ENCODE results near the gene FNDC11.

Gene FNDC11

DNA sequence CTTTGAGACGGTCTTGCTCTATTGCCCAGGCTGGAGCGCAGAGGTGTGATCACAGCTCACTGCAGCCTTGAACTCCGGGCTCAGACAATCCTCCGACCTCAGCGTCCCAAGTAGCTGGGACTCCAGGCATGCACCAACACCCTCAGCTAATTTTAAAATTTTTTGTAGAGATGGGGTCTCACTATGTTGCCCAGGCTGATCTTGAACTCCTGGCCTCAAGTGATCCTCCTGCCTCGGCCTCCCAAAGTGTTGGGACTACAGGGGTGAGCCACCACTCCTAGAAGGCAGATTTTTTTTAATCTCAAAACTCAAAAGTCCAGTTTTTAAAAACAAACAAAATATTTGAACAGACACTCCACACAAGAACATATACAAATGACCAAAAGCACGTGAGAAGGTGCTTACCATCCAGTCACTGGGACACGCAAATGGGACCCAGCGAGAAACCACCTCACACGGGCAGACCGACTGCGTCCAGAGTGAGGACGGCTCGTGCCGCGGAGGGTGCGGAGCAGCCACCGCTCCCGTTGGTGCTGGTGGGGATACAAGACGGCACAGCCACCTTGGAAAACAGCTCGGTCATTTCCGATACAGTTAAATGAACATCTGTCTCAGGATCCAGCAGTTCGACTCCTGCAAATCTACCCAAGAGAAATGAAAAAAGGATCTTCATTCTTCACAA lies 28.6 kb downstream of the FNDC11 start:
- DNase-seq: no peak

DNA sequence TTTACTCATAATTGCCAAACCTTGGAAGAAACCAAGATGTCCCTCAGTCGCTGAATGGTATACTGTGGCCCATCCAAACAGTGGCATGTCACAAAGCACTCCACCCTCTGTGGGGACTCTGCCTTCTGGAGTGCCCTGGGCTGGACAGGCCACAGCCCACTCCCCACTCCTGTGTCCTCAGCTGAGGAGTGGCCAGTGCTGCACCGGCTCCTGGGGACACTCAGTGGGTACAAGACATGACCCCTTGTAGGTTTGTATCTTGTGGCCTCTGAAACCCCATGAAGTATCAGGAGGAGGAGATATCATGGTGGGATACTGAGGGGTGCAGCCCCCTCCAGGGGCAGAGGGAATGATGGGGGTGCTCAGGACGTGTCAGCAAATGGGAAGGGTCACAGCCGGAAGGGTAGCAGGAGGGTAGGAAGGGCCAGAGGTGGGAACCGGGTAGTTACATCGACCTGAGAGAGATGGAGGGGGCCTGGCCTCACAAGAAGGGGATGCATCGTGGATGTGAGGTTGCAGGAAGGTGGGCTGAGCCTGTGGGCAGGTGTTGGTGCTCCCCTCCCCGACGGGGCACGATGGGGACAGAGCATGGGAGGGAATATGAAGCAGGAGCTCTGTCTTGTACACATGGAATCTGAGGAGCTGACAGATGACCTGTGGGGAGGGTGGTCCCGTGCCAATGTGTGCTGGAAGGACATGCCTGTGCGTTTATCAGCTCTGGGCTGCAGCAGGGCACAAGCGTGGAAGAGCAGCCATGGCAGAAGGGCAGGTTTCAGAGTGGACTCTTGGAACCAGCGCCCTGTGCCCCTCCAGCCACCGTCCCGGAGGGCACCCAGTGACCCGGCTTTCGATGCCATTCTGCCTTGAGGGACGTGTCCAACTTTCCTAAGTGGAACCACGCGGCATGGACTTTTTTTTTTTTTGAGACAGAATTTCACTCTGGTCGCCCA lies 31.9 kb downstream of the FNDC11 start:
- DNase-seq: no peak

DNA sequence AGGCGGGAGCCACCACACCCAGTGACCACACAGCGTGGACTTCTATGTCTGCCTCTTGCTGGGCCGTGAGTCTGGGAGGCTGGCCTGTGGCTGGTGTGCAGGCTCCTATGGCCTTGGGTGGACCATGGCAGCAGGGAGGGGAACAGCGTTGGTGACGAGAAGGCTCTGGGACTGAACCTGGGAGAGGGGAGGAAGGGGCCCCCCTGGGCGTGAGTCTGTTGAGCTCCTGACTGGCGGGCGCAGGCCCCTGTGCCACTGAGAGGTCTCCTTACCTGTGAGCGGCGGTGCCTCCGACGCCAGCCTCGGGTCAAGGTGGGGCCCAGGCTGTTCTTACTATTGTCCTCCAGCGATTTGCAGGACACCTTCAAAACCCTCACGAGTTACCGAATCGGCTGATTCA lies 32.8 kb downstream of the FNDC11 start:
- no peak for DNase-seq

DNA sequence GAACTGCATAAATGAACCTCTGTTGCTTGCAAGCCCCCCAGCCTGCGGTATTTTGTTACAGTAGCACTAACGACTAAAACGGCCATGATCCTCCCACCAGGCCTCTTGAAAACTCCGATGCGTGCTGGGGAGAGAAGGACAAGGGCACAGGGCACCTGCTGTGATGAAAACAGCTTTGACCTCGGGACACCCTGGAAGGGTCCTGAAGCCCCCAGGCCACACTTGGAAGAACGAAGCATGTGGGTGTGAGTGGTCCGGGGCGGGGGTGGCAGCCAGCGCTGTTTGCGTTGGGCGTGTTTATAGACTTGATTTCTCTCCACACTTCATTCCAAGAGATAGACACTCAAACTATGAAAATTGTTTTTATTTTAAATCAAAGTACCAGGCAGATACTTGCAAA lies 33.3 kb downstream of the FNDC11 start:
- no peak for DNase-seq

DNA sequence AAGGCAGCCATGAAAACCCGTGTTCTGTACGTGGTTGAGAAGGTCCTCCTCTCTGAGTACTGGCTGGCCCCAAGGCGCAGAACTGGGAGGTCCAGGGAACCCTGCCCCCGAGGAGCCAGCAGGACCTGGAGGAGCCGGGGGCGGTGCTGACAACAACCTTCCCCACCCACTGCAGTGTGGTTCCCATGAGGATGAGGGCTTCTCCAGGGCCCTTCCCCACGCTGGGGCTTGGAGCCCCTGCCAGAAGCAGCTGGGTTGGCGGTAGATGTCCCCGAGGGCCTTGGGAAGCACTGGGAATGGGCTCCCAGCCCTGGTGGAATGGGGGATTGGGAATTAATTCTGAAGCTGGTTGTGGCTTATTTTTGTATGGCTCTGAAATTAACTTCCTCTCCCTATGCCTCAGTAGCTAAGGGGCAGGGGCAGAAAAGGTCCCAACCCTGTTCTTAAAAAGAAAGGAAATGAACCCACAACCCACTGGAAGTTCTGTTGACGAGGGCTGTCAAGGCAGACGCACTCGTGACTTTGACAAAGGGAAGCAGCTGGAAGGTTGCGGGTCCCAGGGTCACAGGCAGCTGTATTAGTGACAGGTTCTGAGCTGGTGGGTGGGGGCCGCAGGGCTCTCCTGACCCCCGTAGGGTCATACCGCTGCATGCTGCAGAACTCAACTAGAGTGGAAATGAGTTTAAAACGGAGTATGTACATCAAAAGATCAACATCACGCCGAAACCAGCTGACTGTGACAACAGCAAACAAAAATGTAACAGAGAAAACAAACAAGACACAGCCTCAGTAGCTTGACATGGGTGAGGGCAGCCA lies 34.0 kb downstream of the FNDC11 start:
- no peak for DNase-seq

DNA sequence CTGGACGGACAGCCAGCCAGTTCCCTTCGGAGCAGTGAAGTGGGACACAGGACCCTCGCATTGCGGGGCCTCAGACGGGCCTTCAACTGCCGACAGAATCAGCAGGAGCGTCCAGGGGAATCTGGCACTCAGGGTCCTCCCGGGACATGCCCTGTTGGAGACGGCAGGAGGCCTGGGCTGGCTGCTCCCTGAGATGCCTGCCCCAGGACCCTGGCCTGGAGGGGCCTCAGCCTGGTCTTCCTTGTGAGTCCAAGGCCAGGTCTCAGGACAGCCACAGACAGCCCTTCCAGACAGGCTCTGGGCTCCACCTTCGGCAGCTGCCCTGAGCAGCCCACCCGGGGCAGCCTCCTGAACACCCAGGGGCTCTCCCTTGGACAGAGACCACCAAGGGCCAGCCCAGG lies 34.7 kb downstream of the FNDC11 start:
- no peak for DNase-seq

DNA sequence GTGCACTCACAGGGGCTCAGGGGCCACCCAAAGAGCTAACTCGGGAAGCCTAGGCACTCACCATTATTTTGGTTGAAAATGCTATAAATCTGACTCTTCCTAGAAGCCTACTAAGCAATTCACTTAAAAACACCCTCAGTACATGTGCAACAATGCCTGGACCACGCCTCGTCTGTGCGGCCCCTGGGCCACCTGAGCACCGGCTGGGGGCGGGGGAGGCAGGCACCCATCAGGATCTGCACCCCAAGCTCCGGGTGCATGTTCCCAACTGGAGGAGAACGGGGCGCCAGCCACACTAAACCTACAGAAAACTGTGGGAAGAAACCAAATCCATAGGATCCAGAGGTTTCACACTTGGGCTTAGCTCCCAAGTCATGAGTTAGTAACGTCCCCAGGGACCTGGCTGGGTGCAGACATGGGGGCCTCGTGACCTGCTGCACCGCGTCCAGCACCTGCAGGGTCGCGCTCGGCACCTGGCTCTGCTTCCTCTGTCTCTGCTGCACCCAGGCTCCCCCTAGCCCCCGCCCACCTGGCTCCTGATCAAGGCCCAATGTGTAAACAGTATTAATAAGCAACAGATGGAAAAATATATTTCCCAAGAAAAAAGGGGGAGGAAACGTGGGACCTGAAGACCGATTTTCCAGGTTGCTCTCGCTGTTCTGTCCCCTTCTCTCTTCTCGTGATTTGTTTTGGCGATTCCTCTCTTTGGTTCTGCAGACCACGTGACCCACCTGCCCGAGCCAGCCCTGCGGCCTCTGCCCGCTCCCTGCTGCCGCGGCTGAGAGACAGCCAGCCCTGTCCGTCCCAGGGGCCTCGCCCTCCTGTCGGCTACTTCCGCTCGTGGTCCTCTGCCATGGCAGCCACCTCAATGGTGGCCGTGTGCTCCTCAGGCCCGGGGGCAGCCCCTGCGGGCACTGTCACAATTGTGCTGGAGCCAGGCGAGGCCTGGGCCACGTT lies 35.6 kb downstream of the FNDC11 start:
- no peak for DNase-seq

DNA sequence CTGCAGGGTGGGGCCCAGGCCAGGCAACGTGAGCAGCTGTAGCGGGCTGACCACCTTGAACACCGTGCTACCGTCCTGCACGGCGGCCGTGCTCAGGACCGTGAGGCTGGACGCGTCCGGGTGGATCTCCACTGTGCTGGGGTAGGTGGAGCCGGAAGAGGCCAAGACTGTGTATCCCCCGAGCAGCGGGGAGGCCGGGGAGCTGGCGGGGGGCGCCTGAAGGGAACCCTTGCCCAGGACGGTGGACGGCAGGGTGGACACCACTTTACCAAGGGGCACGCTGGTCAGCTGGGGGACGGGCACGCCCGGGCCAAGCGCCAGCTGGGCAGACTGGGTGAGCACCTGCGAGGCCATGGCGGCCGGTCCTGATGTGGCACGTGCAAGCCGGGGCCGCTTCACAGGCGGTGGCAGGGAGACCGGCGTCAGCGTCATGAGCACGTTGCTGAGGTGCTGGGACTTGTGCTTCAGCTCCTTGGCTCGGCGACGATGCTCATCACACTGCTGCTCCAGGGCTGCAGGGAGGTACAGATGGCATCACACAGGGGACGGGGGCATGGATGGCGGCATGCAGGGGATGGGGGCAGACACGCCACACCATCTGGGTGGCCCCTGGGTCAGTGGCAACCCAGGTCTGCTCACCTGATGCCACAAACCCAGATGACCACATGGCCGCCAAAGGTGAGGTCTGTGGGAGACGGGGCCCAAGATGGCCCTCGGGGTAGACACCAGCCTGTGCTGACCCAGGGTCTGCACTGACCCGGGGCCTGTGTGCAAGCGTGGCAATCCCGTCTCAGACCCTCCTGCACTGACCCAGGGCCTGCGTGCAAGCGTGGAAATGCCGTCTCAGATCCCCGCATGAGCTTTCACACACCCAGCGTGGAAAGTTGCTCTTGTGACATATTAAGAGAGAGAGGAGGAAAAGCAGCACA lies 36.5 kb downstream of the FNDC11 start:
- DNase-seq: no peak

DNA sequence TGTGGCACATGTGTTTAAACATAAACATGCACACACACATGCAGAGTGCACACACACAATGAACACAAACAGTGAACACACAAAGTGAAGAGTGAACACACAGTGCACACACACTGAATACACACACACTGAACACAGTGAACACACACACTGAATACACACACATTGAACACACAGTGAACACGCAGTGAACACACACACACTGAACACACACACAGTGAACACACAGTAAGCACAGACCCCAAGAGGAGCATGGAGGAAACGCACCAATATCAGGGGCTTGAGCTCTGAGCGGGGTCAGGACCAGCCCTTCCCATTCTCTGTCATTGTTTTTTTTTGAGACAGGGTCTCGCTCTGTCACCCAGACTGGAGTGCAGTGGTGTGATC lies 37.2 kb downstream of the FNDC11 start:
- DNase-seq: no peak

DNA sequence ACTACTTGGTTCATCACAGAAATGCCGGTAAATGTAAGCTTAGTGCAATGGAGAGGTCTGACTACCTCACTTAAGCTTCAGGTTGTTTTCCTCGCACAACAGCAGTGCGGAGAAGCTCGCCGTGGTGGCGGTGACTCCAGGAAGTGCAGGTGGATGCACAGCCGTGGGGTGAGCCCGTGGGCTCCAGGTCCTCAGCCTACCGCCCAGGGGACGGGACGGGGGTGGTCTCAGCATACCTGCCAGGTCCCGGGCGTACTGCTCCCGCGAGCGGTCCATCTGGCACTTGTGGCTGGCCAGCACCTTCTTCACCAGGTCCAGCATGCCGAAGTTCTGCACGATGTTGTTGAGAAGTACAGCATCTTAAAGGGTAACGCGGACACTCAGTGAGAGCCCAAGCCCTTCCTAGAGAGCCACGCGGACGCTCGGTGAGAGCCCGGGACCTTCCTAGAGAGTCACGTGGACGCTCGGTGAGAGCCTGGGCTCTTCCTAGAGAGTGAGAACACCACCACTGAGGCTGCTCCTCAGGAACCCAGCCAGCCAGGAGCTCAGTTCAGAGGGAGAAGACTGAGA lies 37.9 kb downstream of the FNDC11 start:
- DNase-seq: no peak

DNA sequence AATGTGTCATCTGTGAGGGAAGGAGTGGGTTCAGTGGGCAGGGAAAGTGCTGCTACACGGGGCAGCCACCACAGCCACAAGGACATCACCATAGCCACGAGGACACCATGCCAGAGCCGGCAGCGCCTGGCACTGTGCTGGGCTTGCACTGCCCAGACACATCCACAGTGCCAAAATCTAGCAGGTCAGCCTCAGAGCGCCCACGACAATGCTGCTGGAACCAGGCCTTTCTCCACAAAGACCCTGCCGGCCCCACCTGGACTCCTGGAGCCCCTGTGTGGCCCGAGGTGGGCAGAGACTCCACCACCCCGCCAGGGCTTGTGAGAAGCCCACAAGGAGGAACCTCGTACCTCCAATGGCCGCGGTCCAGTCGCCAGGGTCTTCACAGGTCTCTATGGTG lies 38.7 kb downstream of the FNDC11 start:
- no peak for DNase-seq

DNA sequence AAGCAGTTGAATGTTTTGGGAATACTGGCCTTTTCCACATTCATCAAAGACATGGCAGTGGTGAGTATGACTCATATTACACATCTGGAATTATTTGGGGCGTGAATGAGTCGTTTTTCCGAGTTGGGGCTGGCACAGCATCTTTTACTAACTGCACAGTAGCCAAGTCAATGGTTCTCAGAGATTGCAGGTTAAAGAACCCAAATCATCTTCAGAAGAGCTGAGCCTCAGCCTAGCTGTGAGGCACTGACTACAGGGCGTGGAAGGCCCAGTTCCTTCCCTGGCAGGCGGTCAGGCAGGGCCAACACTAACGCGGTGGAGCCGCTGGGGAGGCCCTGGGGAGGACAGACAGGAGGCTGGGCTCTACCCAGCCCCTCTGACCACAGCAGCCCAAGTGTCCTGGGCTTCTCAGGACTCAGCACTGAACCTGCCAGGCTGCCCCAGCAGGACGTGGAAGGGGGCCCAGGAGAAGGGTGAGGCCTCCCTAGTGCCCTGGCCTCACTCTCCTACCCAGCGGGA lies 40.1 kb downstream of the FNDC11 start:
- DNase-seq: no peak

DNA sequence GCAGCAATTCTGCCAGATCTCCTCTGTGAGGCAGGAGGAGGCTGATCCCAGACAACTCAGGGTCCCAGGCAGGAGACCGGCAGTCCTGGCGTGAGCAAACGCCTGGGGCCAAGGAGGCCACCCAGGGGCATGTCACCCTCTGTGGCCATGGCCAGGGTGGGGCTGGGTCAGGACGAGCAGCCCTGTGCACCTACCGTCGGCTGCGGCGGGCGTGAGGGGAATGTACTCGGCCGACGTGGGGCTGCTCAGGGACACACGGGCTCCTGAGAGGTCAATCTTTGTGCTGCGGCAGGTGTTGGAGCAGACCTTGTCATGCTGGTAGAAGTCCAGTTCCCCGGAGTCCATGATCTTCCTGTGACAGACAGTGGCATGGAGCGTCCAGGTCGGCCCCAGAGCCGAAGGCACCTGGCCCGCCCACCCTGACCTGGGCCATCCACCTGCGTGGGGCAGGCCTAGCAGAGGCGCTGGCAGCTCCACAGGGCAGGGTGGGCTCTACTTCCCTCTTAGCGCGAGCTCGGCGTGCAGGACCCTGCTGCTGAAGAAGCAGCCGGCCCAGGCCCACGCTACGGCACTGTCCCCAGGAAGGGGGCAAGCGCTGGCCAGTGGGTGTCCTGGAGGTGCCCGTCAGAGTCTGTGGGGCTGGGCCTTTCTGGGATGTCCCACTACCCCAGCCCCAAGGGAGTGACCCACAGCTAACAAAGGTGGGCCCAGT lies 41.6 kb downstream of the FNDC11 start:
- no peak for DNase-seq

DNA sequence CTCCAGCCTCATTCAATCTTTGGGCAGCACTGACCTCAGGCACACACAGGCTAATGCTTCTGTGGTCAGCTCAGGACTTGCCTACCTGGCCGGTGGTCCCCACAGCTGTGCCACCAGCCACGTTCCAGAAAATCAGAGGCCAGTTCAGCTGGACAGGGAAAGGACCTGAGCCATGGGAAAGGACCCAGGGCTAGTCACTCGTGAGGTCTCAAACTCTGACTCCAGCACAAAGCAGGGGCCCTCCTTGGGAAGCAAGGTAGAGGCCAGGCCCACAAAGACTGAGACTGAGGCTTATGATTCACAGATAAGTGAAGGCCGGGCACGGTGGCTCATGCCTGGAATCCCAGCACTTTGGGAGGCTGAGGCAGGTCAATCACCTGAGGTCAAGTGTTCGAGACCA lies 42.5 kb downstream of the FNDC11 start:
- no peak for DNase-seq

DNA sequence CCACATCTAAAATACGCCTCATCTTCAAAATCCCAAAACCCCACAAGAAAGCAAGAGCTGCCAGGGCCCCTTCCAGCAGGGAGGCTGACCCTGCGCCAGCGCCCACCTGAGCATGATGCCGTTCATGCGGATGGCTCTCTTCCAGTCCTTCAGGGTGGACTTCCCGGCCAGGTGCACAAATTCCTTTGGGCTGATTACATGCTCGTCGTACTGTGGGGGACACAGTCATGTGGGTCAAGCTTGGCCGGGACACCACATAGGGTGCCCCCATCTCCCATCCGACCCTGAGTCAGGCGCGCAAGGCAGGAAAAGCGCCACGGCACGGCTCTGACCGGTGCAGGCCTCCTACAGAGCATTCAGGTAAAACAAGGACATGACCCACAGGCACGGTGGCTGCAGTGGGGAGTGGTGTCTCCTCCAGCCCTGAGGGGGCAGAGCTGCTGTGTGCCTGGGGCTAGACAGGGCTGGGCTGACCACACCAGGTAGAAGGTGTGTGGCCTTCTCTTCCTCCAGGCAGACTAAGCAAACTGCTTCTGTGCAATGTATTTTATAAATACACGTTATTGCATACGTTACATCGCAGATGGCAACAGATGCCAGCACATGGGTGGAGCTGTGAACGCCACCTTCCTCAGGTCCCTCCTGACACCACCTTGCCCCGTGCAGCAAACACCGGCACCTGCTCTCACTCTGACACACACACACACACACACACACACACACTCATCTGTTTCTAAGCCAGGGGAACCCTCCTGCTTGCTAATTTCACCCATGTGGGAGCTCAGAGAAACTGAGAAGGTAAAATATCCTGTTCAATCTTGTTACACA lies 43.9 kb downstream of the FNDC11 start:
- no peak for DNase-seq

DNA sequence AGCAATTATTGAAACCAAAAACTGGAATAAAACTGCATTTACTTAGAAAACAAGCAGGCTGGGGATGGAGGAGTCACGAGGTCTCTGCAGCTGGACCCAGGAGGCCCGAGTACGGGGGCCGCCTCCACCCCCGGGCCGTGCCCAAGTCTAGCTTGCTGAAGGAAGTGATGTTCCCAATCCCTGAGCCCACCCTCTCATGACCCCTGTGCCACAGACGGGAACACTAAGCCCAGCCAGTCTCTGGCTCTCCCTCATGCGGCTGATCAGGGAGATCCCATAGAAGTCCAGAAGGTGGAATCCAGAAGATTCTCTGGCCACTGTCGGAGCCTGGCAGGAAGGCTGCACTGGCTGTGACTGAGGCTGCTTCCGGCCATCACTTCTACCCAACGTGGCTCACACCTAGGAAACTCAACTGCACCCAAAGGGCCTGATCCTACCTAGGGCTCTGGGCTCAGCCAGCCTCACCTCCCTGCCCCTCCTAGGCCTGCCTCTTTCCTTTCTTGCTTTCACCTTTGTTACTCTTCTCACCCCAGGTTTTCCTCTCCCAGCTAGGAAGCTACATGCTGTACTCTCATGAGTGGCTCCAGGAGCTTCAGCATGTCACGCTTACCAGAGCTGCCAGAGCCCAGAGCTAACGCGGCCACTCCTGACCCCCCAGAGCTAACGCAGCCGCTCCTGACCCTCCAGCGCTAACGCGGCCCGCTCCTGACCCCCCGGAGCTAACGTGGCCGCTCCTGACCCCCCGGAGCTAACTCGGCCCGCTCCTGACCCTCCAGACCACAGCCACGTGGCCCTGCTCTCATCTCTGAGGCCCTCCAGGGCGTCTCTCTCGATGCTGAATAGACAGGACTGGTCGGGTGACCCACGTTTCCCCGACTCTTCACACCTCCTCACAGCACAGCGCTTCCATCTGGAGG lies 44.8 kb downstream of the FNDC11 start:
- no peak for DNase-seq

DNA sequence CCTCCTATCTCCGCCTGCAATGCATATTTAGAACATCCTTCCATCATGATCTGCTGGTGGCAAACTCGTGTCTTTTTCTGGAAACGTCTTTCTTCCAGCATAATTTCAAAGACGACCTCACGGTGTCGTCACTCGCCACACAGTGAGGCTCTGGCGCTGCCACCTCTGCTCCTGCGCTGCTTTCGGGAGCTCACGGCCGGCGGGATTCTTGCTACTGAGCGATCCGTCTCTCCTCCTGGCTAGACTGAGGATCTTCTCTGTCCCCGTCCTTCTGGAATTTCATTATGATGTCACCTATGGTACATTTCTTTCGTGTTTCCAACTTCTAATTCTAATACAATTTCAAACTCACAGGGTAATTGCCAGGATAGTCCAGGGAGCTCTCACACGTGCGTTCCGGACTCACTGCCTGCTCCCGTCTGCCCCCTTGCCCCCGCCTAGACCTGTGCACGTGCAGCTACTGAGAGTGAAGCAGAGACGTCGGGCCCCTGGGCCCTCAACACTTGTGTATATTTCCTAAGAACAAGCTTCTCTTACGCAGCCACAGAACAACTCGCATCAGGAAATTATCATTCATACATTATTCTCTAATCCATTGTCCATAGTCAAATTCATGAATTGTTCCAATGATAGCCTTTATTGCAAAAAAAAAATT lies 45.6 kb downstream of the FNDC11 start:
- DNase-seq: no peak
